ENCODE results near the gene PXDN.

DNA sequence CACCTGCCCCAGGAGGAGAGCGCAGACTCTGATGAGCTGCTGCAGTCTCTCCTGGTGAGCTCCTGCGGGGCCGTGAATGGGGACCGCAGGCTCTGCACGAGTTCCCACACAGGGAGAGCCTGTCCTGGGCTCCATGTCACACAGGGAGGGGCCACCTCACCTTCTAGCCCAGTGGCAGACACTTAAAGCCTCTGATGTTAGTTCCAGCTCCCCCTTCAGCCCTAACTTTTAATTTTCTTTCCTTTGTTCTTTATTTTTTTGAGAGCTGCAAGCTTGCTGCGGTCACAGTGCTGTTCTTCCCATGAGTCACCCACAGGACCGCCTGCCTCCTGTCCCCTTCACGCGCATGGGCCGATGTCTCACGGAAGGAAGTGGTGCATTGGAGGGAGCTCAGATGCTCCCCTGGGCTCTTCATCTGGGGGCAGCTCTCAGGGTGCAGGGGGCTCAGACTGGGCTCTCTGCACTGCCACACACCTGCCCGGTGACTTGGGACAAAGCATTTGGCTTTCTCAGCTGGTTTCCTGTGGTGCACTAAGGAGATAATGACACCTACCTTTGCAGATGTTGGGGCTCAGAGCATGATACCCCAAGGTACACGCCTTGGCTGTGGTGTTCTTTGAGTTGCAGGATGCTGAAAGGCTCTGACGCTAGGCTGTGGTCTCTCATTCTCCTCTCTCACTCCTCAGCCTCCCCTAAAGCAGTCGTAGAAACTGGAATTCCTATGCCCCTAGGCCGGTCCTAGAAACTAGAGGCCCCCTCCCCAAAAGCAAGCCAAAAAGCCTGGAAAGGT lies 37.2 kb upstream of the PXDN start:
- TF ChIP-seq EP300 (IDR thresholded peaks at IDR 0.05; ENCODE audit: borderline replicate concordance in 1 of 2, control insufficient read depth in 1 of 2, low read depth in 2 of 2, low read length in 2 of 2): no peak
- TF ChIP-seq BHLHE40 (IDR thresholded peaks at IDR 0.05; ENCODE audit: borderline replicate concordance in 1 of 2, low read depth in 2 of 2, low read length in 1 of 2): no peak
- no peak for TF ChIP-seq EZH2 (IDR thresholded peaks at IDR 0.05; ENCODE audit: borderline replicate concordance, control insufficient read depth, low read depth, low read length)
- TF ChIP-seq TCF7 (IDR thresholded peaks at IDR 0.05; ENCODE audit: borderline replicate concordance): no peak
- TF ChIP-seq, protein P1, sequence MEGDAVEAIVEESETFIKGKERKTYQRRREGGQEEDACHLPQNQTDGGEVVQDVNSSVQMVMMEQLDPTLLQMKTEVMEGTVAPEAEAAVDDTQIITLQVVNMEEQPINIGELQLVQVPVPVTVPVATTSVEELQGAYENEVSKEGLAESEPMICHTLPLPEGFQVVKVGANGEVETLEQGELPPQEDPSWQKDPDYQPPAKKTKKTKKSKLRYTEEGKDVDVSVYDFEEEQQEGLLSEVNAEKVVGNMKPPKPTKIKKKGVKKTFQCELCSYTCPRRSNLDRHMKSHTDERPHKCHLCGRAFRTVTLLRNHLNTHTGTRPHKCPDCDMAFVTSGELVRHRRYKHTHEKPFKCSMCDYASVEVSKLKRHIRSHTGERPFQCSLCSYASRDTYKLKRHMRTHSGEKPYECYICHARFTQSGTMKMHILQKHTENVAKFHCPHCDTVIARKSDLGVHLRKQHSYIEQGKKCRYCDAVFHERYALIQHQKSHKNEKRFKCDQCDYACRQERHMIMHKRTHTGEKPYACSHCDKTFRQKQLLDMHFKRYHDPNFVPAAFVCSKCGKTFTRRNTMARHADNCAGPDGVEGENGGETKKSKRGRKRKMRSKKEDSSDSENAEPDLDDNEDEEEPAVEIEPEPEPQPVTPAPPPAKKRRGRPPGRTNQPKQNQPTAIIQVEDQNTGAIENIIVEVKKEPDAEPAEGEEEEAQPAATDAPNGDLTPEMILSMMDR (IDR thresholded peaks at IDR 0.05 in 2 of 3, conservative IDR thresholded peaks at IDR 0.05 in 1 of 3; ENCODE audit: control insufficient read depth in 2 of 3, extremely low read depth in 1 of 3, insufficient read depth in 1 of 3, low read depth in 3 of 3, low read length in 3 of 3): no peak
- TF ChIP-seq POLR2AphosphoS5 (IDR thresholded peaks at IDR 0.05; ENCODE audit: low read length): no peak
- TF ChIP-seq NFYB (IDR thresholded peaks at IDR 0.05; ENCODE audit: insufficient read depth, low read depth, low read length): no peak
- no peak for TF ChIP-seq TAF1 (IDR thresholded peaks at IDR 0.05; ENCODE audit: borderline replicate concordance, low read depth, low read length)
- no peak for TF ChIP-seq CEBPZ (IDR thresholded peaks at IDR 0.05; ENCODE audit: low read depth, low read length)
- TF ChIP-seq TARDBP (IDR thresholded peaks at IDR 0.05; ENCODE audit: borderline replicate concordance): no peak
- TF ChIP-seq GABPA (IDR thresholded peaks at IDR 0.05; ENCODE audit: low read depth): no peak
- TF ChIP-seq TCF12 (IDR thresholded peaks at IDR 0.05; ENCODE audit: low read depth, low read length): no peak
- TF ChIP-seq, protein P2, sequence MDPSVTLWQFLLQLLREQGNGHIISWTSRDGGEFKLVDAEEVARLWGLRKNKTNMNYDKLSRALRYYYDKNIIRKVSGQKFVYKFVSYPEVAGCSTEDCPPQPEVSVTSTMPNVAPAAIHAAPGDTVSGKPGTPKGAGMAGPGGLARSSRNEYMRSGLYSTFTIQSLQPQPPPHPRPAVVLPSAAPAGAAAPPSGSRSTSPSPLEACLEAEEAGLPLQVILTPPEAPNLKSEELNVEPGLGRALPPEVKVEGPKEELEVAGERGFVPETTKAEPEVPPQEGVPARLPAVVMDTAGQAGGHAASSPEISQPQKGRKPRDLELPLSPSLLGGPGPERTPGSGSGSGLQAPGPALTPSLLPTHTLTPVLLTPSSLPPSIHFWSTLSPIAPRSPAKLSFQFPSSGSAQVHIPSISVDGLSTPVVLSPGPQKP (IDR thresholded peaks at IDR 0.05; ENCODE audit: low read depth, low read length): no peak

Data from GM12878 (cell line).